Mesenchymal stem cell (in vitro differentiated cells and primary cell): ENCODE measurements around the gene ZC3H7B.

Experiments used
- DNase-seq: peaks from one replicate; pipeline ENCODE4 v3.0.0-alpha.2; 2013
- H2AFZ ChIP-seq: one replicate; pipeline ENCODE4 v1.6.1; 2013; ENCODE audit warnings: low read depth, mild to moderate bottlenecking, control low read depth, inconsistent platforms, low read length, moderate library complexity
- H2AK5ac ChIP-seq: 2 replicates; pipeline ENCODE4 v1.6.1; 2013; ENCODE audit warnings: low read length, moderate library complexity, mild to moderate bottlenecking, inconsistent platforms; ENCODE audit not compliant: severe bottlenecking
- H2BK120ac ChIP-seq: one replicate; pipeline ENCODE4 v1.6.1; 2013; ENCODE audit warnings: low read depth, mild to moderate bottlenecking, inconsistent platforms, low read length, moderate library complexity
- H2BK12ac ChIP-seq, 2 experiments: one replicate each; pipeline ENCODE4 v1.6.1; 2013; ENCODE audit warnings: inconsistent platforms in 2 of 2, low read length in 2 of 2, mild to moderate bottlenecking in 2 of 2, moderate library complexity in 2 of 2, control low read depth in 1 of 2
- H2BK15ac ChIP-seq: one replicate; pipeline ENCODE4 v1.6.1; 2013; ENCODE audit warnings: mild to moderate bottlenecking, low read depth, inconsistent platforms; ENCODE audit not compliant: poor library complexity, severe bottlenecking
- H2BK5ac ChIP-seq: 2 replicates; pipeline ENCODE4 v1.6.1; 2013; ENCODE audit warnings: low read depth, mild to moderate bottlenecking, low read length, control low read depth, inconsistent platforms; ENCODE audit not compliant: poor library complexity, severe bottlenecking
- H3K14ac ChIP-seq, 2 experiments: one replicate each; pipeline ENCODE4 v1.6.1; 2013; ENCODE audit warnings: inconsistent platforms in 2 of 2, low read length in 2 of 2, control low read depth in 1 of 2, mild to moderate bottlenecking in 1 of 2, moderate library complexity in 1 of 2
- H3K18ac ChIP-seq, 2 experiments: one replicate each; pipeline ENCODE4 v1.6.1; 2013; ENCODE audit warnings: inconsistent platforms in 2 of 2, low read length in 2 of 2, control low read depth in 1 of 2, low read depth in 1 of 2, mild to moderate bottlenecking in 1 of 2
- H3K23ac ChIP-seq, 2 experiments: one replicate each; pipeline ENCODE4 v1.6.1; 2013; ENCODE audit warnings: inconsistent platforms in 2 of 2, low read length in 2 of 2, mild to moderate bottlenecking in 2 of 2, moderate library complexity in 2 of 2, control low read depth in 1 of 2
- H3K27ac ChIP-seq: 2 replicates; pipeline ENCODE4 v1.5.1; 2013; ENCODE audit warnings: mild to moderate bottlenecking, moderate library complexity, low read length, control low read depth, inconsistent platforms; ENCODE audit not compliant: poor library complexity, severe bottlenecking
- H3K27me3 ChIP-seq, 2 experiments: 2 replicates each; pipeline versions ENCODE4 v1.6.1 to v1.7.0; 2013; ENCODE audit warnings: low read length in 2 of 2, mild to moderate bottlenecking in 2 of 2, moderate library complexity in 2 of 2, control low read depth in 1 of 2, inconsistent platforms in 1 of 2; ENCODE audit not compliant: control insufficient read depth in 1 of 2, insufficient read depth in 1 of 2
- H3K36me3 ChIP-seq, 2 experiments: 2 replicates each; pipeline versions ENCODE4 v1.6.1 to v1.7.0; 2013; ENCODE audit warnings: low read length in 2 of 2, control low read depth in 1 of 2, inconsistent platforms in 1 of 2, low read depth in 1 of 2, mild to moderate bottlenecking in 1 of 2; ENCODE audit not compliant: insufficient read depth in 2 of 2, control insufficient read depth in 1 of 2
- H3K4ac ChIP-seq, 2 experiments: one replicate each; pipeline ENCODE4 v1.6.1; 2013; ENCODE audit warnings: inconsistent platforms in 2 of 2, low read length in 2 of 2, mild to moderate bottlenecking in 2 of 2, moderate library complexity in 2 of 2, control low read depth in 1 of 2, low read depth in 1 of 2
- H3K4me1 ChIP-seq: 2 replicates; pipeline ENCODE4 v1.6.1; 2013; ENCODE audit warnings: low read depth, low read length, control low read depth; ENCODE audit not compliant: control insufficient read depth, insufficient read depth
- H3K4me2 ChIP-seq: 2 replicates; pipeline ENCODE4 v1.6.1; 2013; ENCODE audit warnings: low read length, mild to moderate bottlenecking, inconsistent platforms; ENCODE audit not compliant: poor library complexity, severe bottlenecking
- H3K4me3 ChIP-seq, 2 experiments: 2 replicates each; pipeline versions ENCODE4 v1.5.1 to v1.7.0; 2013; ENCODE audit warnings: low read length in 2 of 2, mild to moderate bottlenecking in 2 of 2, control low read depth in 1 of 2, low read depth in 1 of 2; ENCODE audit not compliant: insufficient read depth in 1 of 2
- H3K79me1 ChIP-seq: replicated peaks from 2 replicates; pipeline ENCODE4 v1.6.1; 2013; ENCODE audit warnings: mild to moderate bottlenecking, control low read depth, low read length, inconsistent platforms; ENCODE audit not compliant: poor library complexity, severe bottlenecking
- H3K9ac ChIP-seq: 2 replicates; pipeline ENCODE4 v1.7.0; 2013; ENCODE audit warnings: mild to moderate bottlenecking, low read length, moderate library complexity
- H3K9me3 ChIP-seq: 2 replicates; pipeline ENCODE4 v1.7.0; 2013; ENCODE audit warnings: mild to moderate bottlenecking, low read length; ENCODE audit not compliant: control insufficient read depth
- H4K8ac ChIP-seq: one replicate; pipeline ENCODE4 v1.6.1; 2013; ENCODE audit warnings: inconsistent platforms, mild to moderate bottlenecking, low read length, moderate library complexity
- H4K91ac ChIP-seq: one replicate; pipeline ENCODE4 v1.6.1; 2013; ENCODE audit warnings: mild to moderate bottlenecking, low read length, inconsistent platforms
- WGBS: methylation state at CpG from one replicate; pipeline ENCODE4 v1.1.7; 2013; ENCODE audit warnings: mixed read lengths; 5-methylcytosine and 5-hydroxymethylcytosine counted together

The ZC3H7B gene

GRCh38 chr22:41356430-41357028, 55.2 kb downstream of the ZC3H7B start:
- Histone ChIP-seq H3K4ac (no peak overlapping the region), H2AFZ (no peak overlapping the region), H2BK12ac (no peak overlapping the region), H3K4me3 (no peak overlapping the region), H3K27me3 (no peaks in the 10 kb centered on the region), H4K8ac (no peak overlapping the region), H3K79me1 (peaks cover 18% of the 10 kb centered on the region), H3K9ac (no peak overlapping the region), H2BK15ac (no peak overlapping the region), H3K36me3 (peaks cover 77 to 81% of the 10 kb centered on the region in 2 experiments), H3K4me1 (peaks cover 15% of the 10 kb centered on the region), H3K27ac (no peak overlapping the region), H3K23ac (no peak overlapping the region), H3K18ac (no peak overlapping the region), H2AK5ac (no peak overlapping the region), H2BK5ac (no peak overlapping the region), H3K14ac (no peak overlapping the region), H3K9me3 (no peaks in the 10 kb centered on the region), H4K91ac (no peak overlapping the region), H3K4me2 (no peak overlapping the region), H2BK120ac (no peak overlapping the region)
- DNase-seq = no peak
- WGBS = 97% methylated on average over 25 of the region's 25 CpGs

- Histone ChIP-seq H3K4me1 (peaks cover 13% of the 10 kb centered on the region), H3K14ac (no peak overlapping the region), H4K91ac (no peak overlapping the region), H4K8ac (no peak overlapping the region), H3K79me1 (peaks cover 18% of the 10 kb centered on the region), H2BK5ac (no peak overlapping the region), H3K4me3 (no peak overlapping the region), H3K9me3 (no peaks in the 10 kb centered on the region), H3K9ac (no peak overlapping the region), H2AK5ac (no peak overlapping the region), H3K36me3 (peaks cover 74 to 80% of the 10 kb centered on the region in 2 experiments), H2BK120ac (no peak overlapping the region), H3K4me2 (no peak overlapping the region), H3K27ac (no peak overlapping the region), H2BK12ac (no peak overlapping the region), H3K18ac (no peak overlapping the region), H2AFZ (no peak overlapping the region), H3K4ac (no peak overlapping the region), H3K27me3 (no peaks in the 10 kb centered on the region), H2BK15ac (no peak overlapping the region), H3K23ac (no peak overlapping the region)
- 96% methylated on average over 13 of the region's 16 CpGs for WGBS
- DNase-seq = no peak
Observed at GRCh38 chr22:41357191-41357590, 55.9 kb downstream of the ZC3H7B start.

GRCh38 chr22:41358927-41359326, 57.6 kb downstream of the ZC3H7B start:
- Histone ChIP-seq H3K14ac (no peak overlapping the region), H3K27ac (no peak overlapping the region), H2BK15ac (no peak overlapping the region), H4K91ac (no peak overlapping the region), H2BK120ac (no peak overlapping the region), H4K8ac (no peak overlapping the region), H3K27me3 (no peaks in the 10 kb centered on the region), H2BK5ac (no peak overlapping the region), H3K18ac (no peak overlapping the region), H3K4ac (no peak overlapping the region), H2AFZ (no peak overlapping the region), H3K36me3 (peaks cover 60 to 71% of the 10 kb centered on the region in 2 experiments), H3K9me3 (no peaks in the 10 kb centered on the region), H3K9ac (no peak overlapping the region), H3K23ac (no peak overlapping the region), H3K4me1 (peaks cover 13% of the 10 kb centered on the region), H3K79me1 (peaks cover 13% of the 10 kb centered on the region), H3K4me2 (no peak overlapping the region), H2AK5ac (no peak overlapping the region), H2BK12ac (no peak overlapping the region), H3K4me3 (no peak overlapping the region)
- no peak for DNase-seq
- 100% methylated on average over 1 of the region's 17 CpGs for WGBS

- no peak overlapping the region for H3K27ac ChIP-seq
- H3K9me3 ChIP-seq = no peaks in the 10 kb centered on the region
- H2AFZ ChIP-seq = no peak overlapping the region
- peaks cover 9% of the 10 kb centered on the region for H3K79me1 ChIP-seq
- no peak overlapping the region for H2BK120ac ChIP-seq
- no peak overlapping the region for H2BK5ac ChIP-seq
- peaks cover 56 to 67% of the 10 kb centered on the region in 2 experiments for H3K36me3 ChIP-seq
- no peak for DNase-seq
- no peak overlapping the region for H3K4me3 ChIP-seq
- no peak overlapping the region for H2BK12ac ChIP-seq
- H3K14ac ChIP-seq = no peak overlapping the region
- H2BK15ac ChIP-seq = no peak overlapping the region
- no peak overlapping the region for H2AK5ac ChIP-seq
- H4K91ac ChIP-seq = no peak overlapping the region
- 92% methylated on average over 3 of the region's 4 CpGs for WGBS
- H3K4me1 ChIP-seq = peaks cover 13% of the 10 kb centered on the region
- H4K8ac ChIP-seq = no peak overlapping the region
- H3K18ac ChIP-seq = no peak overlapping the region
- H3K23ac ChIP-seq = no peak overlapping the region
- no peak overlapping the region for H3K4ac ChIP-seq
- H3K27me3 ChIP-seq = no peaks in the 10 kb centered on the region
- no peak overlapping the region for H3K4me2 ChIP-seq
- H3K9ac ChIP-seq = no peak overlapping the region
Observed at GRCh38 chr22:41359376-41359775, 58.1 kb downstream of the ZC3H7B start.
